HEK293 (cell line): ENCODE data around the gene ABLIM2.

Experiments used
- CTCF ChIA-PET: fragments of 350-600 bp; formaldehyde crosslinking; extraction: SDS; loops from one replicate; lab custom pipeline; 2021; ENCODE audit warnings: antibody characterized with exemption; lab: Yijun Ruan, JAX
- POLR2A ChIA-PET: fragments of 300-600 bp; formaldehyde crosslinking; extraction: SDS; loops from one replicate; lab custom pipeline; 2020; ENCODE audit warnings: antibody characterized with exemption, inconsistent platforms; lab: Yijun Ruan, JAX
- H3K27ac ChIP-seq: fragments of 200-500 bp; sonication (Bioruptor generic); 2 replicates; pipeline ENCODE4 v1.5.1; 2014; ENCODE audit warnings: low read depth, low read length, control low read depth, inconsistent platforms; ENCODE audit errors: extremely low read depth
- H3K36me3 ChIP-seq, 2 experiments: fragments of 200-500 bp in 1 of 2; sonication (Bioruptor generic) in 1 of 2; 1 replicate in 1 of 2; 2 replicates in 1 of 2; pipeline ENCODE4 v1.5.1; 2014 to 2017; ENCODE audit warnings: inconsistent platforms in 2 of 2, low read length in 2 of 2; ENCODE audit not compliant: control insufficient read depth in 2 of 2, insufficient read depth in 1 of 2
- H3K4me1 ChIP-seq: fragments of 200-500 bp; sonication (Bioruptor generic); 2 replicates; pipeline ENCODE4 v1.5.1; 2014; ENCODE audit warnings: mild to moderate bottlenecking, low read length, inconsistent platforms; ENCODE audit not compliant: control insufficient read depth, insufficient read depth
- H3K4me3 ChIP-seq: 2 replicates; pipeline ENCODE4 v1.5.1; 2011; ENCODE audit warnings: low read depth, mild to moderate bottlenecking, control low read depth, low read length, moderate library complexity
- H3K9me3 ChIP-seq: fragments of 200-500 bp; sonication (Bioruptor generic); 2 replicates; pipeline ENCODE4 v1.5.1; 2014; ENCODE audit warnings: low read depth, low read length, inconsistent platforms; ENCODE audit not compliant: control insufficient read depth, insufficient read depth
- BCL6B ChIP-seq: fragments of 450-650 bp; formaldehyde crosslinking; IDR thresholded peaks from 2 replicates; pipeline ENCODE4 v1.5.1; 2017; ENCODE audit warnings: missing biosample characterization, missing genetic modification characterization
- EGR2 ChIP-seq: fragments of 450-650 bp; formaldehyde crosslinking; IDR thresholded peaks from 2 replicates; pipeline ENCODE4 v1.5.1; 2016; ENCODE audit warnings: low read depth, missing biosample characterization, missing genetic modification characterization
- HIC1 ChIP-seq: fragments of 450-650 bp; formaldehyde crosslinking; IDR thresholded peaks from 2 replicates; pipeline ENCODE4 v1.5.1; 2016; ENCODE audit warnings: missing biosample characterization, missing genetic modification characterization
- HOXA7 ChIP-seq: sonication (generic); formaldehyde crosslinking; IDR thresholded peaks from 2 replicates; pipeline ENCODE4 v1.8.1; 2022; ENCODE audit warnings: missing genetic modification reagents, borderline replicate concordance
- KLF1 ChIP-seq: fragments of 450-650 bp; formaldehyde crosslinking; IDR thresholded peaks from 2 replicates; pipeline ENCODE4 v1.5.1; 2016; ENCODE audit warnings: missing biosample characterization, missing genetic modification characterization
- KLF10 ChIP-seq: fragments of 450-650 bp; IDR thresholded peaks from 2 replicates; pipeline ENCODE4 v1.5.1; 2018; ENCODE audit warnings: missing biosample characterization, mild to moderate bottlenecking, missing genetic modification characterization
- KLF17 ChIP-seq: fragments of 450-650 bp; formaldehyde crosslinking; IDR thresholded peaks from 2 replicates; pipeline ENCODE4 v1.5.1; 2016; ENCODE audit warnings: missing biosample characterization, missing genetic modification characterization
- REST ChIP-seq: fragments of 450-650 bp; formaldehyde crosslinking; IDR thresholded peaks from 2 replicates; pipeline ENCODE4 v1.5.1; 2016; ENCODE audit warnings: missing biosample characterization, missing genetic modification characterization
- ZBTB11 ChIP-seq: fragments of 450-650 bp; formaldehyde crosslinking; conservative IDR thresholded peaks from 2 replicates; pipeline ENCODE4 v1.5.1; 2016; ENCODE audit warnings: low read depth, missing biosample characterization, missing genetic modification characterization
- ZFHX2 ChIP-seq: fragments of 450-650 bp; formaldehyde crosslinking; conservative IDR thresholded peaks from 2 replicates; pipeline ENCODE4 v1.5.1; 2016; ENCODE audit warnings: missing biosample characterization, missing genetic modification characterization
- ZNF169 ChIP-seq: fragments of 450-650 bp; formaldehyde crosslinking; IDR thresholded peaks from 2 replicates; pipeline ENCODE4 v1.5.1; 2016; ENCODE audit warnings: missing biosample characterization, missing genetic modification characterization
- ZNF184 ChIP-seq: fragments of 450-650 bp; IDR thresholded peaks from 2 replicates; pipeline ENCODE4 v1.5.1; 2018; ENCODE audit warnings: missing biosample characterization, mild to moderate bottlenecking, missing genetic modification characterization
- ZNF2 ChIP-seq: fragments of 450-650 bp; formaldehyde crosslinking; IDR thresholded peaks from 2 replicates; pipeline ENCODE4 v1.5.1; 2016; ENCODE audit warnings: missing biosample characterization, missing genetic modification characterization
- ZNF202 ChIP-seq: fragments of 450-650 bp; formaldehyde crosslinking; IDR thresholded peaks from 2 replicates; pipeline ENCODE4 v1.5.1; 2016; ENCODE audit warnings: missing biosample characterization, missing genetic modification characterization, borderline replicate concordance
- ZNF561 ChIP-seq: fragments of 450-650 bp; IDR thresholded peaks from 2 replicates; pipeline ENCODE4 v1.5.1; 2018; ENCODE audit warnings: missing biosample characterization, missing genetic modification characterization, borderline replicate concordance
- ZNF600 ChIP-seq: fragments of 450-650 bp; formaldehyde crosslinking; IDR thresholded peaks from 2 replicates; pipeline ENCODE4 v1.5.1; 2016; ENCODE audit warnings: missing biosample characterization, missing genetic modification characterization
- ZNF629 ChIP-seq: fragments of 450-650 bp; formaldehyde crosslinking; IDR thresholded peaks from 2 replicates; pipeline ENCODE4 v1.5.1; 2017; ENCODE audit warnings: missing biosample characterization, missing genetic modification characterization
- ZNF768 ChIP-seq: fragments of 450-650 bp; formaldehyde crosslinking; IDR thresholded peaks from 2 replicates; pipeline ENCODE4 v1.5.1; 2018; ENCODE audit warnings: missing biosample characterization, mild to moderate bottlenecking, missing genetic modification characterization

Gene ABLIM2

GRCh38 chr4:8205749-8206611 lies 47.4 kb upstream of the ABLIM2 start (continued):
- TF ChIP-seq REST (no peak), KLF10 (tag by site-specific recombination) (no peak), ZNF768 (no peak), ZNF202 (tag by site-specific recombination) (no peak), HIC1 (no peak), ZNF2 (no peak)

- TF ChIP-seq ZNF600 (no peak), KLF1 (tag by site-specific recombination) (peak; percentile 89), ZNF169 (tag by site-specific recombination) (no peak), ZNF184 (tag by site-specific recombination) (no peak), KLF17 (tag by site-specific recombination) (0 out of 2 replicates have a peak, but pooled peaks have one; percentile 22), ZNF629 (no peak), ZFHX2 (tag by site-specific recombination) (peak; percentile 71), ZNF561 (tag by site-specific recombination) (no peak), HOXA7 (CRISPR knock-in tag) (no peak), EGR2 (tag by site-specific recombination) (peak; percentile 64), ZBTB11 (tag by site-specific recombination) (no peak), BCL6B (no peak)
- POLR2A ChIA-PET, result no interaction called here
- Histone ChIP-seq H3K9me3 (no peaks in the 10 kb centered on the region), H3K4me3 (no peak overlapping the region), H3K27ac (no peak overlapping the region), H3K36me3 (no peaks in the 10 kb centered on the region), H3K4me1 (no peaks in the 10 kb centered on the region)
- CTCF ChIA-PET, result no interaction called here
These were observed 46.7 kb upstream of the ABLIM2 start for GRCh38 chr4:8205241-8205707.
